Endometrial microvascular endothelial cells (primary cell): Measurements from ENCODE around the gene NAA16. TPM values are rescaled to one million over a fixed set of nuclear protein-coding genes. Genes with fewer than 3 reads are reported as not detected.
"Not testable (repeated sequence)": the region's sequence is repeated elsewhere in the genome, so short reads cannot be mapped to it uniquely, and the experiment has no call there.

Experiments
- in situ Hi-C: cut with HindIII; loops from 2 replicates; pipeline ENCODE4 v1.10.0; 2017; ENCODE audit warnings: low sequenced_read_pairs, low pct_unique_long_range_greater_than_20kb; ENCODE audit errors: inconsistent ontology term
- total RNA-seq: library from RNA; depleted of rRNA; stranded (reverse); fragments of >200 nt; gene quantifications from one replicate; pipeline ENCODE4 v1.2.3, GENCODE V29; 2015; ENCODE audit errors: inconsistent ontology term

The NAA16 gene
- total RNA-seq, 1 donor from 2014 or later: 11.5 TPM

DNA sequence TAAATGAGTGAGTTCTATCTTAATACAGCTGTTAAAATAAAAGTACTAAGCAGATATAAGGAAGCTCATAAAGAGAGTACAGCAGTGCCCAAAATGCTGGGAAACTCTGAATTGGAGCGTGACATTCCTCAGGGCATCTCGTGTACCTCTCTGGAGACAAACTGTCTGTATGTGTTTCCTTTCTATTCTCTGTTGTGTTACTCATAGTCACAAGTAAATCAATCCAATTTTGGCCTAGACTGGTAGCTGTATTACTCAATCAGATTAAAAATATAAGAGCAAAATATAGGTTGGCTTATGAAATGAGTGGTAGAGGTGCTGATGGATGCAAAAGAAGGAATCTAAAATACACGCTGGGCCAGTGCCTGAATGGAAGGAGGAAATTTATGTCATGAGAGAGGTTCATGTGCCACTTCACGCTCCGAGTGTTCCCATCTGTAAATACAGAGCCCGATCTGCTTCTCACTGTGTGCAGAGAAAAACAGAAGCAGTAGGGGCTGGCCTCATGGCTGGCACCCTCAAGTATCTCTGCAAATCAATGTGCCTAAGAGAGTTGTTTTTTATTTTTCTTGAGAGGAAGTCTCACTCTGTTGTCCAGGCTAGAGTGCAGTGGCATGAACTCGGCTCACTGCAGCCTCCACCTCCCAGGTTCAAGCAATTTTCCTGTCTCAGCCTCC lies 87.6 kb downstream of the NAA16 start:
- in situ Hi-C loops: no loop called here

DNA sequence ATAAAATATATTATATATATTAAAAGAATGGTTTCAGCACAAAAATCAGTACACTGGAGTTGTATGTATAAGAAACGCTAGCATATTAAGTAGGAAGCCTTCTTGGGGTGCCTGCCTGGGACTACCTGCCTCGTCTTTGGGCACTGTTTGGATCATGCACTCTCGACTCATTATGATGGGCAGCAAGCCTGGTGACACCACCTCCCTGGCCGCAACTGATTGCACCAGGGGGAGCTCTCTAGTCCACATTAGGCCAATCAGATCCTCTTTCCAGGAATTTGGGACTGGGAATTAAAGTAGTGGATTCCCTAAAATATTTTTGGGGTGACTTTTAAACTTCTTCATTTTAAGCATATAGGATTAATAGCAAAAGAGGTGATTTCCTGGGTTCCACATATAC lies 90.3 kb downstream of the NAA16 start:
- in situ Hi-C loops: no loop called here

DNA sequence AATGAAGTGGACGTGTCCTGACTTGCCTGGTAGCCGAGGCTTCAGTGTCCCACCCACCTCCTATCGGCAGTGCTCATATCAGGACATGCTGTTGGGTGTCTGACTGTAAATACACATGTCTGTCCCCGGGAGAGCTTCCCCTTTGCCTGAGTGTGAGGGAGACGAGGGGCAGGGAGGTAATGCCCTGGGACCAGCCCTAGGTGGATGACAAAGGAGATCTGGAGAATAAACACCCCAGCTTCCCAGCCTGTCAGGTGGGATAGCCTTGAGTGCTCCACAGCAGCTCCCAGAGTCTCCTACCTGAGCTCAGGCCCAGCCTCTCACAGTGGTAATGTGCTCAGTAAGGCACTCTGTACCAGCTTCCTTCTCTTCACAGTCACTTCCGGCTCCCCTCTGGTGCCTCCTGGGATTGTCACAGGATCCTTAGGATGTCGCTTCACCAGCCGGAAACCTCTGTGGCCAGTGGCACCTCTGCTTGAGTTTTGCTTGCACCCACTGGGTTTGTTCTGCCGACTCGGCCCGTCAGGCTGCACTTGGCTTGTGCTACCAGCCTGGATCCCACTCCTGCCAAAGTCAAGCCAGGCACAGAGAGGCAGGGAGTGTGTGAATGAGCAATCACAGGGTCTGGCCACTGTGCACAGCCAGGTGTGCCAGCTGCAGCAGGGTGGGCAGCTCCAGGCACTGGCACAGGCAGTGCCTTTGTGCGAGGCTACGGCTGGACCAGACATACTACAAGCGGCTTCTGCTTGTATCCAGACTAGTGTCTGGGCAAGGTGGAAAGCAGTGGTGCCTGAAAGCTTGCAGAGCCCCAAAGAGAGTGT lies 91.8 kb downstream of the NAA16 start:
- in situ Hi-C loops: no loop called here

DNA sequence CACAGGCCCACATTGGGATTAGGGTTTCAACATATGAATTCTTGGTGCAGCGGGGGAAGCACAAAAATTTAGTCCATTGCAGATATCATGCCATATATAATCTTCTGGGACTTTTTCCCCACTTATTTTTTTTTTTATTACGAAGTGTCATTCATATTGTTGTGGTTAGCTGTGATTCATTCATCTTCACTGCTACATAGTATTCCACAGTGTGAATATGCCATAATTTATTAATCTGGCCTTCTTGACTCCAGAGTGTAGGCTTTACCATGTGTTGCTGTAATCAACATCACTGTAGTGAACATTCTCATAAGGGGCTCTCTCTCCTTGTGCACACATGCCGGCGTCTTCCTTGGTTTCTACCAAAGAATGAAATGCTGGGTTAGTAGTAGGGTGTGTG lies 92.9 kb downstream of the NAA16 start:
- in situ Hi-C loops: no loop called here

DNA sequence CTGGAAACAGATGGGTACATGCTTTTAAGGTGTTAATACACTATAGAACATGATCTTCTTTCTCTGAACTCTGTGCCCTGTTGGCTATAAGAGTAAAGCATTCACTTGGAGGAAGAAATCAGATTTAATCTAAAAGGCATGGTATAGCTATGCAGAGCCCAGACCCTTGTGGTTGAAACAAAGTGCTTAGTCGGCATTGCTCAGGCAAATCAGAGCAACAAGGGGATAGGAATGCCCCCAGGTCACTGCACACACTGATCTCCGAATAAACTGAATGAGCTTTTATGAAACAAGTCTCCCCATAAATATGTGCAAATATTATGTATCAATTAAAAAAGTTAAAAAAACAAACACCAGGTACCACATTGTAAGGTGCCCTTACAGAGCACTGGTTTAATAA lies 94.3 kb downstream of the NAA16 start:
- in situ Hi-C loops: no loop called here

DNA sequence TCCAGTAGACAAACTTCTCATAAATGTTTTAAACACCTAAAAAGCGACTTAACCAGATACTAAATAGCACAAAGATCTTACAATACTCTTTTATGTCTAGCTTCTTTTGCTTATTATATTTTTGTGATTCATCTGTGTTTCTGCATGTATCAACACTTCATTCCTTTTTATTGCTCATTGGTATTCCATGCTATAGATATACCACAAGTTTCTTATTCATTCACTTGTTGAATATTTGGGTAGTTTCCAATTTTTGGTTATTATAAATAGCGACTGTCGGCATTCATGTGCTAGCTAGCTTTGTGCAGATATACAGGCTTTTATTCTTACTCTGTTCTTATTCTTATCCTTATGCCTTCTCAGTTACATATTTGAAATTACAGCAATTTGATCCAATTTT lies 96.3 kb downstream of the NAA16 start:
- in situ Hi-C loops: no loop called here

DNA sequence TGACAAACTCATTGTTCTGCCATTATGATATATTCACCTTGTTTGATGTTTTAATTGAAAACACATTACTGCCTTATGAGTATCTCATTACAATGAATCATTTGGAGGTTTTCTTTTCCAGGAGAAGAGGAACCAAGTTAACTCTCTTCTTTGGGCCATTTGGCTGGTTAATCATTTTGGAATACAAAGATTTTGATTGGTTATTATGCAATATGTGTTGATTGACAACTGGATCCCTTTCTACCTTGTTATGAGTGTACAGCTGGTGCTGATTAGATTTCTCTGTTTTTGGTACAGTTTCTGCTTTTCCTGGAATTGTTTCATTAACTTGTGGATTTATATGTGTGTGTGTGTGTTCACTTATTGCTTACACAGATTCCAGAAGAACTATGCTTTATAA lies 97.1 kb downstream of the NAA16 start:
- in situ Hi-C loops: no loop called here

DNA sequence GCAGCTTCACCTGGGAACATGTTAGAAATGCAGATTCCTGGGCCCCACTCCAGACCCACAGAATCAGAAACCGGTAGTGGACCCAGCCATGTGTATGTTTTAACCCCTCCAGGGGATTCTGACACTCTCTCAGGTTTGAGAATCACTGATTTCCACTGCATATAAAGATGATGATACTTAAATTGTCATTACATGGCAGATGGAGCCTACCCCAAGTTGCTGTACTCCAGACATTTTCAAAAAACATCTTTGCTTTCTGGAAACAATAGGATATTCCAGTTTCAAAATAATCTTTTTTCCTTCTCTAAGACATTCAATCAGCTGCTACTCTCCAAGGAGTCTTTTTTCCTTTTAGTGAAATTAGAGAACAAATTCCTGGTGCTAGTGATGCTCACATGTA lies 97.7 kb downstream of the NAA16 start:
- in situ Hi-C loops: no loop called here

DNA sequence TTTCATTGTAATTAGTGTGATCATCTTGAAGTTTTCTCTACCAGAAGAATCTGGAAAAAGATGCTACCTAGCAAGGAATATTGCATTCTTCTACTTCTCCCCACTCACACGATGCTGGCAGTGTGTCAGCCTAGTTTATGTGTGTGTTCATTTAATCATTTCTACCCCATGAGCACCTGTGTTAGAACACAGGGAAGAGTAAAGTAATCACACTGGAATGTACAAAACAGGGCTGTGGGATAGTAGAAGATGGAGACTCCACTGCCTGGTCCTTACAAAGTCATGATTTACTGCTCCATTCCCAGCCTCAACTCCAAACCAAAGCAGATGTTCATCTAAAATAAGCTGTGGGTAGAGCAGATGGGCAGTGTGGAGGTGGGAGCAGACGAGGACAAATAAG lies 98.5 kb downstream of the NAA16 start:
- in situ Hi-C loops: no loop called here

DNA sequence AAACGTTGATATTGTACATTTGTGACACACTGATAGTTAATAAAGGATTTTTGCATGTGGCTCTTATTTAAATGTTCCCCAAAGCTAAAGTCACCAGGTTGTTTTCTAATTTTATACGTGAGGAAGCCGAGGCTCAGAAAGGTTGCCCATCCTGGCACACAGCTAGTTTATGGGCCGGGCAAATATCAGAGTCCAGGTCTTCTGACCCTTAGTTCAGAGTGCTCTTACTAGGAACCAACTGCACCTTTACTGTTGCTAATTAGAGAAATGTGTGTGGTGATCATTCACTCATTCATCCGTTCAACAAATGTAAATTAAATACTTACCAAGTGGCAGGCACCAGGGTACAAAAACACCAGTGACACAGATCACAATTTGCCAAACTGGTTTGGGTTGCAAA lies 100.0 kb downstream of the NAA16 start:
- in situ Hi-C loops: no loop called here

DNA sequence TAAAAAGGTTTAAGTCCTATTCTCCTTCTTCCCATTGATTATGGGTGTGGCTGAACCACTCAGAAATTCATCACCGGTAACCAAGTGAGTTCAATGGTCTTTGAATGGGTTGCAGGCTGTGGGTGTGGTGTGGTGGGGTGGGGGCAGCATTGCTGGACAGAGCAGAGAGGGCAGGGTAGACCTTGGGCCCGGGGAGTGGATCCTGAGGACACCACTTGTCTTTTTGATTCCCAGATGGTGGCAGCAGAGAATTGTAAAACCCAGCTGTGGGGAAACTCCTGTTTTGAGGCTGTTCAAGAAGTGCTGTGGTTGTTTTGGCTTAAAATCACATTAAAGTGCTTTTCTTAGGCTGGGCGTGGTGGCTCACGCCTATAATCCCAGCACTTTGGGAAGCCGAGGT lies 100.5 kb downstream of the NAA16 start:
- in situ Hi-C loops: no loop called here

DNA sequence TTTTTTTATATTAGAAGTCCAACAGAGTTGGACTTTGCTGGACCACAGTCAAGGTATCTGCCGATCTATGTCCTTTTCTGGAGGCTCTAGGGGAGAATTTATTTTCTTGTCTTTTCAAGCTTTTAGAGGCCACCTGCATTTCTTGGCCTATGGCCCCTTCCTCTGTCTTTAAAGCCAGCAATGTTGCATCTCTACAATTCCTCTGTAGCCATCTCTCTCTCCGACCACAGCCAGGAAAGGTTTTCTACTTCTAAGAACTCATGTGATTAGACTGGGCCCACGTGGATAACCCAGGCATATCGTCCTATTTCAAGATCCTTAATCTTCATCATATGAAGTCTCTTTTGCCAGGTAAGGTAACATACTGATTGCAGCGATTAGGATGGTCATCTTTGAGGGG lies 102.8 kb downstream of the NAA16 start:
- in situ Hi-C loops: no loop called here

DNA sequence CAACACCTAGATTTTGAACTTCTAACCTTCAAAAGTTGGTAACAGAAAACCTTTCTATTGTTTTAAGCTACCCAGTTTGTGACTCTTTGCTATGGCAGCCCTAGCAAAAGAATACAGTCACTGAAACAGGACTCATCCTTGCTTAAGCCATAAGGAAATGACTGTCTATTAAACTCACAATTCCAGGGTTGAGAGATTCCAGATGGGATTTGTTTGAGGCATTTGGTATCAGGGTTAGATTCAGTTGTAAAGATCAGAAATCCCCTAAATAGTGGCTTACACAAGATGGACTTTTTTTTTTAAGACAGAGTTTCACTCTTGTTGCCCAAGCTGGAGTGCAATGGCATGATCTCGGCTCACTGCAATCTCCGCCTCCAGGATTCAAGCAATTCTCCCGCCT lies 105.2 kb downstream of the NAA16 start:
- in situ Hi-C loops: no loop called here

DNA sequence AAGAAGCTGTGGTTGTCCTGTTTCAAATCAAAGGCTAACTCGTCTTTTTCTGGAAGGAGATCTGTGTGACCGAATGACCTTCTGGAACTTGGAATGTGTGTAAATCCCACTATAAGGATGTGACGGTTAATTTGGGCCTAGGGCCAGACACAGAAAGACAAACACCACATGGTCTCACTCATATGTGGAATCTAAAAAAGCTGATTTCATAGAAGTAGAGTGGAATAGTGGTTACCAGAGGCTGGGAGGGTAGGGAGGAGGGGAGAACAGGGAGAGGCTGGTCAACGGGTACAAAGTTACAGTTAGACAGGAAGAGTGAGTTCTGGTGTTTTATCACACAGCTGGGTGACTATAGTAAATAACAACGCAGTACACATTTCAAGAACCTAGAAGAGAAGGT lies 107.0 kb downstream of the NAA16 start:
- in situ Hi-C loops: no loop called here

DNA sequence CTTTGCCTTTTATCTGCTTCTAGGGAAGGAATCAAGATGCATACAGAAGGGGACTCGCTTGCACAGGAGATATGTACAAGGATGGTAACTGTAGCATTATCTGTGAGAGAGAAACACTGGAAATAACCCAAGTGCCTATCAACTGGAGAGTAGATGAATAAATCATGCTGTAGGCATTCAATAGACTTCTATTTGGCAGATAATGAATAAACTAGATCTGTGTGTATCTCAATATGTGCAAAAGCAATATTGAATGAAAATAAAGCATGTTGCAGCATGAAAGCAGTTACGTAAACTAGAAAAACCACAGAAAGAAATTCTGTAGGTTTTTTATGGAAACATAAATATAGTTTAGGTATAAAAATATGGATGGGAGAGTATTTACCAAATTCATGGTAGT lies 107.7 kb downstream of the NAA16 start:
- in situ Hi-C loops: no loop called here

DNA sequence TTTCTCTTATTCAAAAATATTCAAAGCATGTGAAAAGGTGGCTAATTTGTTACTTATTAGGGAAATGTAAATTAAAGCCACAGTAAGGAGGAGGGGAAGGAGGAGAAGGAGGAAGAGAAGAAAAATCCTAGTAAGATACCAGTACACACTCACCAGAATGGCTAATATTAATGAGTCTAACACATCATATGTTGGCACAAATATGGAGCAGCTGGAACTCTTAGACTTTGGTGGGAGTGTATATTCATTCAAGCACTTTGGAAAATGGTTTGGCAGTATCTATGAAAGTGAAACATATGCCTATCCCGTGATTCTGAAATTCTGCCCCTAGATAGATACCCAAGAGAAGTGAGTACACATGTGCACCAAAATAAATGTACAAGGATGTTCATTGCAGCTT lies 108.1 kb downstream of the NAA16 start:
- in situ Hi-C loops: no loop called here

DNA sequence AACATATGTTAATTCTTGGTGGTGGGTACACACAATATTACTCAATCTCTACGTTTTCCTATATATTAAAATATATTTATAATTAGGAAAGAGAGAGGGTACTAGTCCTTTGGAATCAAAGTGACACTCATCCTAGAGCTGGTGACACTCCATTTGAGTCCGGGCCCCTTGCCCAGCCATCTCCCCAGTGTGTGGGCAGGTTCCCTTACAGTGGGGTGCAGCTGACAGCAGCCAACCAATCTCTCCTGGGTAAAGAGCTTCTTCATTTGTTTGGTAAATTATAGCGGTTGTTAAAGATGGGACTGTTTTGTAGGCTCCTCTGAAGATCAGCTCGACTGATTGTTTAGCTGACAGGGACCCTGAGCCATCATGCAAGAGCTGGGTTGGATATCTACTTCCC lies 109.1 kb downstream of the NAA16 start:
- in situ Hi-C loops: no loop called here

DNA sequence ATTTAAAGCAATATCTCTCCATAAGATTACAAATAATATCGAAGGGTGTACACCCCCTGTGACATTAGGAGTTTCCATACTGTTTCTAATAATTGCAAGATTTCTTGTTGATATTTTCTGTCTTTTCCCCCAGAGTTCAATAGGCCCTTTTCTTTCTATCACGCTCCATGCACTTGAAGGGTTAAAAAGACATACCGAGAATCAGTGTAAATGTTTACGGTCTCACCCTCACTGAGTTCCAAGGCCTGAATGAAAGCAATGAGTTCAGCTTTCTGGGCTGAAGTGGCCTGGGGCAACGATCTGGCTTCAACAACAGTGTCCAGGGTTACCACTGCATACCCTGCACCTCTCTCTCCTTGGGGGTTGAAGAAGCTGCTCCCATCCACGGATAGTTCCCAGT lies 110.3 kb downstream of the NAA16 start:
- in situ Hi-C loops: not testable (repeated sequence)

DNA sequence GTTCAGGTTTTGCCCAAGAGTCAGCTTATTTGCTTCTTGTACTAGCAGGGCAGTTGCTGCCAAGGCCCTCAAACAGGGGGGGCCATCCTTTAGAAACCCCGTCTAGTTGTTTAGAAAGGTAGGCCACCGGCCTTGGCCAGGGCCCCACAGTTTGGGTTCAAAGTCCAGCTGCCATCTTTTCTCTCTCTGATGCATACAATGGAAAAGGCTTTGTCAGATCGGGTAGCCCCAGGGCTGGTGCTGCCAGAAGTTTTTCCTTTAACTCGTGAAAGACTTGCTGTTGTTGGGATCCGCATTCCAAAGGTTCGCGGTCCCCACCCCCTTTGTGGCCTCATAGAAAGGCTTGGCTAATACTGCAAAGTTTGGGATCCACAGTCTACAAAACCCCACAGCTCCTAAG lies 110.9 kb downstream of the NAA16 start:
- in situ Hi-C loops: not testable (repeated sequence)

DNA sequence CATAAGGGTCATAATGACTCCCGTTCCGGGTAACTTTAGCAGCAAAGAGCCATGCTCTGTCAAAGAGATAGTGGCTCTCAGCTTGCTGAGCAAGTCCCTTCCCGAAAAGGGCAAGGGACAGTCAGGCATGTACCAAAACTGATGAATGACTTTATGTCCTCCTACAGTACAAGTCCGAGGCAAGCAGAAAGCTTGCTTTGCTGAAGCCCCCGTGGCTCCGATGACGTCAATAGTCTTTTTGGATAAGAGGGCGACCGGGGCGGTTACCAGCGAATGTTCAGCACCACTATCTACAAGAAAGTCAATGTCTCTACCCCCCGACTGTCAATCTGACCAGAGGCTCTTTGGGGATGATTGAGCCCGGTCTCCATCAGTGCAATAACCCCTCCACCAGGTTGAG lies 112.2 kb downstream of the NAA16 start:
- in situ Hi-C loops: not testable (repeated sequence)

DNA sequence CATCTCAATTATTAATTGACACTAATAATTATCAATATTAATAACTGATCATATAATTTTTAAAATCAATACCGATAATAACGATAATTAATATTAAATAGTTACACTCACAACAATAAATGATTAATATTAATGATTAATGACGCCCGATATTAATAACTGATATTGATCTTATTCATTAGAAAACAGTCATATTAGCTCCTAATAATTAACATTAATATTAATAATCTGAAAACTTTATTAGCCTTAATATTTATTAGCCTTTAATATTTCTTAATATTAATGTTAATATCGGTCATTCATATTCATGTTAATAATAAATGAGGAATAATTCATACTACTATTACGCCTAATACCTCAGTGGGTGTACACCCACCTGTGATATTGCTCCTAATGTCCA lies 113.6 kb downstream of the NAA16 start:
- in situ Hi-C loops: not testable (repeated sequence)
